ENCODE measurements around the gene VSIG10L2. TPM values are rescaled to one million over a fixed set of nuclear protein-coding genes. Genes with fewer than 3 reads are reported as not detected.

Gene VSIG10L2
- total RNA-seq, 5 donors from 2014 or later (not counting 1 experiment from before 2014, with no cell fraction given), result not detected

GRCh38 chr11:125940145-125940544, 5.7 kb upstream of the VSIG10L2 start:
- no peak for DNase-seq
- peaks cover 11 to 16% (median 15%) of the 10 kb centered on the region in 3 donors for H3K4me1 Mint-ChIP-seq
- no peak for ATAC-seq (replicated peaks in 1 of 4)
- ChIA-PET POLR2A (no interaction called here), CTCF (no interaction called here)
- H3K27me3 Mint-ChIP-seq, result peaks cover 0 to 4% of the 10 kb centered on the region in 2 donors
- Histone ChIP-seq H3K4me3 (ENCODE audit: control insufficient read depth in 1 of 2, extremely low read depth in 1 of 2, low read length in 1 of 2) (no peak overlapping the region), H3K27me3 (replicated peaks in 1 of 2; ENCODE audit: control insufficient read depth in 2 of 2, extremely low read depth in 1 of 2, insufficient read depth in 2 of 2, low read length in 1 of 2) (peaks cover 0 to 16% of the 10 kb centered on the region in 2 experiments), H3K4me1 (ENCODE audit: control insufficient read depth in 1 of 2, extremely low read depth in 1 of 2, insufficient read depth in 2 of 2, low read length in 2 of 2) (peaks cover 0 to 8% of the 10 kb centered on the region in 2 experiments), H3K27ac (ENCODE audit: low read length) (no peak overlapping the region), H3K36me3 (ENCODE audit: control insufficient read depth in 2 of 2, extremely low read depth in 1 of 2, insufficient read depth in 1 of 2, low read length in 1 of 2) (no peaks in the 10 kb centered on the region), H3K9me3 (no peaks in the 10 kb centered on the region)
- 77% methylated on average over 3 of the region's 4 CpGs for WGBS (ENCODE audit: insufficient coverage)
- H3K27ac Mint-ChIP-seq, result no peak overlapping the region
- no peaks in the 10 kb centered on the region for H3K9me3 Mint-ChIP-seq
- H3K36me3 Mint-ChIP-seq, result no peaks in the 10 kb centered on the region
- no peak overlapping the region for H3K4me3 Mint-ChIP-seq

- Mint-ChIP-seq H3K4me3 (no peak overlapping the region), H3K27ac (no peak overlapping the region), H3K4me1 (peaks cover 11 to 16% (median 15%) of the 10 kb centered on the region in 3 donors), H3K27me3 (peaks cover 0 to 4% of the 10 kb centered on the region in 2 donors), H3K36me3 (no peaks in the 10 kb centered on the region), H3K9me3 (no peaks in the 10 kb centered on the region)
- ATAC-seq (replicated peaks in 1 of 4) (no peak), DNase-seq (peak in 1 of 35 experiments; percentile 21)
- Histone ChIP-seq H3K36me3 (ENCODE audit: control insufficient read depth in 2 of 2, extremely low read depth in 1 of 2, insufficient read depth in 1 of 2, low read length in 1 of 2) (no peaks in the 10 kb centered on the region), H3K4me1 (ENCODE audit: control insufficient read depth in 1 of 2, extremely low read depth in 1 of 2, insufficient read depth in 2 of 2, low read length in 2 of 2) (peaks cover 0 to 8% of the 10 kb centered on the region in 2 experiments), H3K27me3 (replicated peaks in 1 of 2; ENCODE audit: control insufficient read depth in 2 of 2, extremely low read depth in 1 of 2, insufficient read depth in 2 of 2, low read length in 1 of 2) (peaks cover 0 to 21% of the 10 kb centered on the region in 2 experiments), H3K27ac (ENCODE audit: low read length) (no peak overlapping the region), H3K9me3 (no peaks in the 10 kb centered on the region), H3K4me3 (ENCODE audit: control insufficient read depth in 1 of 2, extremely low read depth in 1 of 2, low read length in 1 of 2) (no peak overlapping the region)
- ChIA-PET POLR2A (no interaction called here), CTCF (interaction anchor here (1.2 to 1.4 kb wide), 3 partner anchors 253 to 260 kb away, joined by 3 to 8 read pairs (median 6); no protein-coding TSS in a partner anchor)
- WGBS (ENCODE audit: insufficient coverage), result 71% methylated on average over 4 of the region's 4 CpGs
These were observed 4.6 kb upstream of the VSIG10L2 start for GRCh38 chr11:125941267-125941618.

- H3K27me3 ChIP-seq (replicated peaks in 1 of 2; ENCODE audit: control insufficient read depth in 2 of 2, extremely low read depth in 1 of 2, insufficient read depth in 2 of 2, low read length in 1 of 2), result peaks cover 0 to 21% of the 10 kb centered on the region in 2 experiments
- no peaks in the 10 kb centered on the region for H3K36me3 Mint-ChIP-seq
- H3K27me3 Mint-ChIP-seq, result peaks cover 0 to 4% of the 10 kb centered on the region in 2 donors
- peaks cover 11 to 16% (median 15%) of the 10 kb centered on the region in 3 donors for H3K4me1 Mint-ChIP-seq
- peak; percentile 48 to 69 (median 66) for ATAC-seq (replicated peaks in 1 of 4)
- no peak overlapping the region for H3K27ac Mint-ChIP-seq
- CTCF ChIA-PET, result interaction anchor here (0.5 to 1.5 kb wide), 5 partner anchors 10 to 277 kb away, joined by 3 to 8 read pairs (median 3); no protein-coding TSS in a partner anchor
- WGBS (ENCODE audit: insufficient coverage), result 36% methylated on average over 17 of the region's 20 CpGs
- no peak overlapping the region for H3K4me3 ChIP-seq (ENCODE audit: control insufficient read depth in 1 of 2, extremely low read depth in 1 of 2, low read length in 1 of 2)
- no peaks in the 10 kb centered on the region for H3K9me3 Mint-ChIP-seq
- peak in 28 of 35 experiments; percentile 7 to 59 (median 29) for DNase-seq
- POLR2A ChIA-PET, result no interaction called here
- peaks cover 0 to 8% of the 10 kb centered on the region in 2 experiments for H3K4me1 ChIP-seq (ENCODE audit: control insufficient read depth in 1 of 2, extremely low read depth in 1 of 2, insufficient read depth in 2 of 2, low read length in 2 of 2)
- no peaks in the 10 kb centered on the region for H3K36me3 ChIP-seq (ENCODE audit: control insufficient read depth in 2 of 2, extremely low read depth in 1 of 2, insufficient read depth in 1 of 2, low read length in 1 of 2)
- H3K9me3 ChIP-seq, result no peaks in the 10 kb centered on the region
- no peak overlapping the region for H3K27ac ChIP-seq (ENCODE audit: low read length)
- no peak overlapping the region for H3K4me3 Mint-ChIP-seq
These were observed 3.9 kb upstream of the VSIG10L2 start for GRCh38 chr11:125941619-125942611.

DNA sequence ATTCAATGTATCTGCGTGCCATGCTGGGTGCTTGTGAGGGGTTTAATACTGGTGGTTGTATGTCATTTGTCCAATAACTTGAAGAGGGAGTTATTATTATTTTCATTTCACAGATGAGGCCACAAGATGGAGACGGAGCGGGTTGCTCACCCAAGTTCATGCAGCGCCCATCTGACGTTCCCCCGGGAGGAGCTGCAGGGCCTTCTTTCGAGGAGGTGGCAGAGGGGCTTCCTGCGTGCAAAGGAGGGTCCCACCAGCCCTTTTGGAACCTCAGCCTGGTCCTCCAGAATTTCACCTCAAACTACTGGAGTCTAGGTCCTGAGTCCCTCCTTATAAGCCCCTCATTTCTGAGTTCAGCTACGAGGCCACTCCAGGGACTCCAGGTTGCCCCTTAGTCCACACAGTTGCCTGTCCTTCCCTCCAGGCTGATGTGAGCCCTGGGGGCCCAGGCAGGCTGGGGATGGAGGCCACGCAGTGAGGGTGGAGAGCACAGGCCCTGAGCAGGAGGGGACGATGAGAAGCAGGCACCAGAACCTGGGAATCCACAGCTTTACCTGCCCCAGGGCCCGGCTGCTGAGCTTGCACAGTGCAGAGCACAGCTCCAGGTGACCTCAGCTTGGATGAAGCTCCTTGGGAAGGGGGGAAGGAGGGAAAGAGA, 2.9 kb upstream of the VSIG10L2 start:
- H3K27ac ChIP-seq (ENCODE audit: low read length), result no peak overlapping the region
- H3K9me3 ChIP-seq, result no peaks in the 10 kb centered on the region
- CTCF ChIA-PET, result interaction anchor here (0.5 to 1.5 kb wide), 5 partner anchors 11 to 251 kb away, joined by 3 to 6 read pairs (median 4); no protein-coding TSS in a partner anchor
- peaks cover 0 to 25% of the 10 kb centered on the region in 2 experiments for H3K27me3 ChIP-seq (replicated peaks in 1 of 2; ENCODE audit: control insufficient read depth in 2 of 2, extremely low read depth in 1 of 2, insufficient read depth in 2 of 2, low read length in 1 of 2)
- 86% methylated on average over 8 of the region's 12 CpGs for WGBS (ENCODE audit: insufficient coverage)
- no peaks in the 10 kb centered on the region for H3K9me3 Mint-ChIP-seq
- peaks cover 11 to 16% (median 15%) of the 10 kb centered on the region in 3 donors for H3K4me1 Mint-ChIP-seq
- H3K36me3 ChIP-seq (ENCODE audit: control insufficient read depth in 2 of 2, extremely low read depth in 1 of 2, insufficient read depth in 1 of 2, low read length in 1 of 2), result no peaks in the 10 kb centered on the region
- DNase-seq, result peak in 1 of 35 experiments; percentile 9
- H3K27me3 Mint-ChIP-seq, result peaks cover 0 to 4% of the 10 kb centered on the region in 2 donors
- peaks cover 0 to 8% of the 10 kb centered on the region in 2 experiments for H3K4me1 ChIP-seq (ENCODE audit: control insufficient read depth in 1 of 2, extremely low read depth in 1 of 2, insufficient read depth in 2 of 2, low read length in 2 of 2)
- H3K27ac Mint-ChIP-seq, result no peak overlapping the region
- no peak for ATAC-seq (replicated peaks in 1 of 4)
- POLR2A ChIA-PET, result interaction anchor here in 1 of 2 donors (0.7 kb wide), 1 partner anchor 63 kb away, joined by 4 read pairs; no protein-coding TSS in a partner anchor
- H3K4me3 Mint-ChIP-seq, result no peak overlapping the region
- no peak overlapping the region for H3K4me3 ChIP-seq (ENCODE audit: control insufficient read depth in 1 of 2, extremely low read depth in 1 of 2, low read length in 1 of 2)
- H3K36me3 Mint-ChIP-seq, result no peaks in the 10 kb centered on the region

- ATAC-seq (replicated peaks in 1 of 4), result no peak
- Mint-ChIP-seq H3K9me3 (no peaks in the 10 kb centered on the region), H3K27ac (no peak overlapping the region), H3K27me3 (peaks cover 0 to 4% of the 10 kb centered on the region in 2 donors), H3K36me3 (no peaks in the 10 kb centered on the region), H3K4me1 (peaks cover 5 to 10% (median 8%) of the 10 kb centered on the region in 3 donors), H3K4me3 (no peak overlapping the region)
- peaks cover 0 to 4% of the 10 kb centered on the region in 2 experiments for H3K4me1 ChIP-seq (ENCODE audit: control insufficient read depth in 1 of 2, extremely low read depth in 1 of 2, insufficient read depth in 2 of 2, low read length in 2 of 2)
- ChIA-PET POLR2A (interaction anchor here in 1 of 2 donors (0.7 kb wide), 1 partner anchor 64 kb away, joined by 4 read pairs; no protein-coding TSS in a partner anchor), CTCF (interaction anchor here (0.5 to 1.5 kb wide), 4 partner anchors 12 to 541 kb away, joined by 3 to 5 read pairs (median 4); no protein-coding TSS in a partner anchor)
- no peak for DNase-seq
- WGBS (ENCODE audit: insufficient coverage), result 63% methylated on average over 5 of the region's 9 CpGs
- H3K36me3 ChIP-seq (ENCODE audit: control insufficient read depth in 2 of 2, extremely low read depth in 1 of 2, insufficient read depth in 1 of 2, low read length in 1 of 2), result no peaks in the 10 kb centered on the region
- no peaks in the 10 kb centered on the region for H3K9me3 ChIP-seq
- H3K27me3 ChIP-seq (replicated peaks in 1 of 2; ENCODE audit: control insufficient read depth in 2 of 2, extremely low read depth in 1 of 2, insufficient read depth in 2 of 2, low read length in 1 of 2), result peaks cover 0 to 31% of the 10 kb centered on the region in 2 experiments
- no peak overlapping the region for H3K4me3 ChIP-seq (ENCODE audit: control insufficient read depth in 1 of 2, extremely low read depth in 1 of 2, low read length in 1 of 2)
- no peak overlapping the region for H3K27ac ChIP-seq (ENCODE audit: low read length)
These were observed 2.0 kb upstream of the VSIG10L2 start for GRCh38 chr11:125943661-125944349.
